IMR-90 (cell line): ENCODE data around the gene WDR90. TPM values are rescaled to one million over a fixed set of nuclear protein-coding genes. Genes with fewer than 3 reads are reported as not detected.
A peak's percentile ranks its signal among the peaks of the same experiment; 100 is the strongest.

ENCODE experiments used
- ATAC-seq: fragments of 200-7000 bp; cut with Tn5 transposase; 2 replicates; pipeline ENCODE4 v1.9.1; 2020; ENCODE audit warnings: low read depth, mild to moderate bottlenecking, moderate library complexity
- BruUV-seq: library from RNA; stranded (reverse); fragments of 400-500 nt; replicated peaks from 2 replicates; lab custom pipeline; 2021; lab: Mats Ljungman, UMichigan
- CTCF ChIA-PET: fragments of 300-600 bp; formaldehyde crosslinking; extraction: SDS; loops from one replicate; lab custom pipeline; 2021; ENCODE audit warnings: antibody characterized with exemption; lab: Yijun Ruan, JAX
- POLR2A ChIA-PET: fragments of 300-600 bp; sonication (Branson Sonifier 250); formaldehyde crosslinking; loops from one replicate; lab custom pipeline; 2022; ENCODE audit warnings: antibody characterized with exemption; ENCODE audit not compliant: unreplicated experiment; lab: Charles Lee
- DNase-seq: peaks from one replicate; pipeline ENCODE4 v3.0.0; 2013
- H2AFZ ChIP-seq: replicated peaks from 2 replicates; pipeline ENCODE3; 2013; ENCODE audit warnings: low read length, mild to moderate bottlenecking; ENCODE audit not compliant: poor library complexity
- H2AK5ac ChIP-seq: 2 replicates; pipeline ENCODE4 v1.6.1; 2013; ENCODE audit warnings: low read depth, low read length, inconsistent platforms
- H2AK9ac ChIP-seq: replicated peaks from 2 replicates; pipeline ENCODE3; 2013; ENCODE audit warnings: mild to moderate bottlenecking, low read depth, low read length, moderate library complexity; ENCODE audit not compliant: poor library complexity
- H2BK120ac ChIP-seq: 2 replicates; pipeline ENCODE4 v1.6.1; 2013; ENCODE audit warnings: low read depth, low read length, inconsistent platforms
- H2BK15ac ChIP-seq: 3 replicates; pipeline ENCODE4 v1.6.1; 2013; ENCODE audit warnings: low read depth, low read length, inconsistent platforms
- H2BK20ac ChIP-seq: 2 replicates; pipeline ENCODE4 v1.6.1; 2013; ENCODE audit warnings: low read depth, mild to moderate bottlenecking, inconsistent platforms, low read length, moderate library complexity
- H2BK5ac ChIP-seq: 2 replicates; pipeline ENCODE4 v1.6.1; 2013; ENCODE audit warnings: mild to moderate bottlenecking, low read depth, low read length, inconsistent platforms; ENCODE audit not compliant: poor library complexity, severe bottlenecking
- H3K14ac ChIP-seq: replicated peaks from 2 replicates; pipeline ENCODE4 v1.6.1; 2013; ENCODE audit warnings: low read depth, low read length, inconsistent platforms
- H3K18ac ChIP-seq: 2 replicates; pipeline ENCODE4 v1.6.1; 2013; ENCODE audit warnings: low read depth, low read length, control low read depth
- H3K23ac ChIP-seq: 2 replicates; pipeline ENCODE4 v1.6.1; 2013; ENCODE audit warnings: low read depth, low read length, inconsistent platforms
- H3K27ac ChIP-seq: 2 replicates; pipeline ENCODE4 v1.5.1; 2013; ENCODE audit warnings: mild to moderate bottlenecking, control low read depth, low read length; ENCODE audit not compliant: insufficient read depth
- H3K27me3 ChIP-seq: 2 replicates; pipeline ENCODE4 v1.6.1; 2013; ENCODE audit warnings: low read length; ENCODE audit not compliant: control insufficient read depth, insufficient read depth
- H3K36me3 ChIP-seq: 2 replicates; pipeline ENCODE4 v1.6.1; 2013; ENCODE audit warnings: low read length, mixed read lengths; ENCODE audit not compliant: control insufficient read depth, insufficient read depth
- H3K4ac ChIP-seq: 2 replicates; pipeline ENCODE4 v1.6.1; 2013; ENCODE audit warnings: low read depth, low read length, inconsistent platforms
- H3K4me1 ChIP-seq: 2 replicates; pipeline ENCODE4 v1.6.1; 2013; ENCODE audit warnings: low read length, mixed read lengths; ENCODE audit not compliant: control insufficient read depth, insufficient read depth
- H3K4me2 ChIP-seq: 2 replicates; pipeline ENCODE4 v1.6.1; 2013; ENCODE audit warnings: low read depth, mild to moderate bottlenecking, control low read depth, low read length, moderate library complexity
- H3K4me3 ChIP-seq: 2 replicates; pipeline ENCODE4 v1.5.1; 2013; ENCODE audit warnings: low read depth, mild to moderate bottlenecking, control low read depth, low read length, moderate library complexity; ENCODE audit not compliant: insufficient read depth
- H3K56ac ChIP-seq: 2 replicates; pipeline ENCODE4 v1.6.1; 2013; ENCODE audit warnings: low read length, inconsistent platforms; ENCODE audit not compliant: insufficient read depth; ENCODE audit errors: extremely low read depth
- H3K79me1 ChIP-seq, 2 experiments: 2 replicates each; pipeline ENCODE4 v1.6.1; 2013; ENCODE audit warnings: low read length in 2 of 2, inconsistent platforms in 1 of 2, low read depth in 1 of 2
- H3K9ac ChIP-seq: 2 replicates; pipeline ENCODE4 v1.6.1; 2013; ENCODE audit warnings: low read depth, low read length, control low read depth
- H3K9me1 ChIP-seq: 2 replicates; pipeline ENCODE4 v1.6.1; 2013; ENCODE audit warnings: low read length, inconsistent platforms; ENCODE audit not compliant: insufficient read depth
- H3K9me3 ChIP-seq: 2 replicates; pipeline ENCODE4 v1.6.1; 2013; ENCODE audit warnings: low read length; ENCODE audit not compliant: control insufficient read depth, insufficient read depth
- H4K20me1 ChIP-seq: 2 replicates; pipeline ENCODE4 v1.6.1; 2013; ENCODE audit warnings: low read length, inconsistent platforms; ENCODE audit not compliant: insufficient read depth
- H4K5ac ChIP-seq: 2 replicates; pipeline ENCODE4 v1.6.1; 2013; ENCODE audit warnings: mild to moderate bottlenecking, low read depth, low read length, control low read depth
- H4K8ac ChIP-seq, 2 experiments: 2 replicates each; pipeline ENCODE4 v1.6.1; 2013; ENCODE audit warnings: low read depth in 2 of 2, low read length in 2 of 2, control low read depth in 1 of 2, inconsistent platforms in 1 of 2
- H4K91ac ChIP-seq: 2 replicates; pipeline ENCODE4 v1.6.1; 2013; ENCODE audit warnings: low read depth, low read length, inconsistent platforms; ENCODE audit not compliant: insufficient read depth
- CEBPB ChIP-seq: IDR thresholded peaks from 2 replicates; pipeline ENCODE4 v1.6.1; 2012; ENCODE audit warnings: low read depth, low read length, improper control_type of control experiment
- CHD1 ChIP-seq: IDR thresholded peaks from 2 replicates; pipeline ENCODE4 v1.6.1; 2012; ENCODE audit warnings: low read depth, low read length, improper control_type of control experiment
- ELK1 ChIP-seq: fragments of 150-350 bp; IDR thresholded peaks from 2 replicates; pipeline ENCODE4 v1.6.1; 2016; ENCODE audit warnings: low read depth, mild to moderate bottlenecking, low read length, moderate library complexity, borderline replicate concordance
- FOS ChIP-seq: fragments of 150-350 bp; IDR thresholded peaks from 2 replicates; pipeline ENCODE4 v1.6.1; 2016; ENCODE audit warnings: low read depth, low read length
- MAFK ChIP-seq: IDR thresholded peaks from 2 replicates; pipeline ENCODE4 v1.6.1; 2012; ENCODE audit warnings: low read depth, low read length, improper control_type of control experiment
- MXI1 ChIP-seq: IDR thresholded peaks from 2 replicates; pipeline ENCODE4 v1.6.1; 2012; ENCODE audit warnings: low read depth, mild to moderate bottlenecking, low read length, moderate library complexity, borderline replicate concordance
- POLR2A ChIP-seq: IDR thresholded peaks from 2 replicates; pipeline ENCODE4 v1.6.1; 2012; ENCODE audit warnings: mild to moderate bottlenecking, low read depth, low read length
- RAD21 ChIP-seq: IDR thresholded peaks from 2 replicates; pipeline ENCODE4 v1.6.1; 2012; ENCODE audit warnings: low read length, improper control_type of control experiment
- RCOR1 ChIP-seq: IDR thresholded peaks from 2 replicates; pipeline ENCODE4 v1.6.1; 2012; ENCODE audit warnings: mild to moderate bottlenecking, low read length, improper control_type of control experiment; ENCODE audit not compliant: insufficient replicate concordance
- RFX5 ChIP-seq: IDR thresholded peaks from 2 replicates; pipeline ENCODE4 v1.8.0; 2012; ENCODE audit warnings: low read depth, mild to moderate bottlenecking, low read length, moderate library complexity
- SMC3 ChIP-seq: fragments of 150-350 bp; IDR thresholded peaks from 2 replicates; pipeline ENCODE4 v1.6.1; 2016; ENCODE audit warnings: low read depth, mild to moderate bottlenecking, antibody characterized with exemption, low read length, moderate library complexity
- USF2 ChIP-seq: fragments of 150-350 bp; IDR thresholded peaks from 2 replicates; pipeline ENCODE4 v1.6.1; 2017; ENCODE audit warnings: mild to moderate bottlenecking, antibody characterized with exemption, low read length, low read depth
- WGBS, 2 experiments: methylation state at CpG; one replicate each; pipeline versions ENCODE4 v1.1.5 to v1.1.7; 2013; ENCODE audit warnings: missing lambda C conversion rate in 2 of 2; ENCODE audit not compliant: insufficient read length in 1 of 2; ENCODE audit errors: extremely low coverage in 2 of 2; 5-methylcytosine and 5-hydroxymethylcytosine counted together
- dilution Hi-C: fragments of 300-500 bp; cut with HindIII; formaldehyde crosslinking; loops from one replicate; pipeline ENCODE4 v1.14.3; 2018; ENCODE audit warnings: low sequenced_read_pairs; ENCODE audit not compliant: unreplicated experiment
- in situ Hi-C: fragments of 300-500 bp; cut with MboI; formaldehyde crosslinking; loops from 3 replicates; pipeline ENCODE4 v1.14.3; 2019; ENCODE audit warnings: low sequenced_read_pairs, inconsistent platforms, mixed read lengths
- intact Hi-C: fragments of 100-400 bp; cut with micrococcal nuclease; formaldehyde crosslinking; loops from 2 replicates; pipeline ENCODE4 v1.10.0; 2022
- polyA plus RNA-seq, 3 experiments: library from polyadenylated mRNA; depleted of rRNA; stranded (reverse); fragments of >200 nt; gene quantifications; 2 replicates each; pipeline ENCODE4 v1.2.3, GENCODE V29; 2012; ENCODE audit warnings: low replicate concordance in 1 of 3
- total RNA-seq: library from RNA; depleted of rRNA; stranded (reverse); fragments of >200 nt; gene quantifications from 2 replicates; pipeline ENCODE4 v1.2.3, GENCODE V29; 2012

The WDR90 gene
- total and polyA plus RNA-seq, 2 of the 4 experiments (the other 2 are of a cell fraction), result 1.4 to 18.7 TPM

- peaks cover 17% of the 10 kb centered on the region; the same call in 1 of the 2 replicates for H3K36me3 ChIP-seq
- no peaks in the 10 kb centered on the region for H3K27me3 ChIP-seq
- H3K4me2 ChIP-seq, result no peak within 1 kb of the TSS; the same call in 1 of the 2 replicates
- TF ChIP-seq RCOR1 (no peak), USF2 (no peak), MAFK (no peak), FOS (no peak), MXI1 (no peak), POLR2A (no peak), SMC3 (no peak), CHD1 (no peak), CEBPB (no peak), RAD21 (no peak), RFX5 (no peak), ELK1 (no peak)
- DNase-seq (no peak), ATAC-seq (no peak)
- no peak within 1 kb of the TSS for H3K56ac ChIP-seq
- H3K79me1 ChIP-seq, result peaks cover 3 to 29% of the 10 kb centered on the region in 2 experiments; a peak in 2 of 4 replicates
- in situ Hi-C loops (no loop called here), intact Hi-C loops (no loop called here), dilution Hi-C loops (no loop called here)
- H3K9ac ChIP-seq, result no peak within 1 kb of the TSS
- H2BK15ac ChIP-seq, result no peak within 1 kb of the TSS
- WGBS, 2 experiments, result 21% methylated on average over 6 of the region's 23 CpGs; no CpG with 5 or more reads in 1 of the 2 experiments
- H3K4ac ChIP-seq, result no peak within 1 kb of the TSS
- H4K5ac ChIP-seq, result no peak within 1 kb of the TSS
- H4K8ac ChIP-seq, result no peak within 1 kb of the TSS
- no peak within 1 kb of the TSS for H4K91ac ChIP-seq
- no peak within 1 kb of the TSS for H2BK5ac ChIP-seq
- H3K4me3 ChIP-seq, result no peak within 1 kb of the TSS
- no peaks in the 10 kb centered on the region; the same call in 1 of the 2 replicates for H3K9me1 ChIP-seq
- 0 out of 2 replicates have a peak within 1 kb of the TSS, but pooled peaks have one; percentile 4 for H2BK120ac ChIP-seq
- POLR2A ChIA-PET, result no interaction called here
- peaks cover 3% of the 10 kb centered on the region; the same call in 1 of the 2 replicates for H4K20me1 ChIP-seq
- no peak within 1 kb of the TSS for H2AK5ac ChIP-seq
- CTCF ChIA-PET, result no interaction called here
- H3K4me1 ChIP-seq, result peaks cover 32% of the 10 kb centered on the region
- H2AK9ac ChIP-seq, result peak within 1 kb of the TSS; percentile 81
- no TSS peak for BruUV-seq
- H2AFZ ChIP-seq, result peak within 1 kb of the TSS; percentile 32
- no peak within 1 kb of the TSS for H3K14ac ChIP-seq
- no peaks in the 10 kb centered on the region for H3K9me3 ChIP-seq
- H3K27ac ChIP-seq, result no peak within 1 kb of the TSS
- H2BK20ac ChIP-seq, result no peak within 1 kb of the TSS
- no peak within 1 kb of the TSS for H3K23ac ChIP-seq
- H3K18ac ChIP-seq, result no peak within 1 kb of the TSS
Observed at GRCh38 chr16:630815-631405, 18.3 kb upstream of the WDR90 start, which contains the start of gene WFIKKN1. WFIKKN1 (plus strand) TSS chr16:630985; CDS start chr16:631254, 269 bp downstream.
